Vagina (tissue), 2 donors: ENCODE data around the gene ADPRHL1. TPM values are rescaled to one million over a fixed set of nuclear protein-coding genes. Genes with fewer than 3 reads are reported as not detected.

Experiments used
- DNase-seq, 2 donors: peaks; one replicate each; pipeline ENCODE4 v3.0.0-alpha.2; 2017; ENCODE audit errors: extremely low spot score in 2 of 2
- H3K27ac ChIP-seq: fragments of 200-600 bp; sonication (generic); one replicate; pipeline ENCODE4 v1.5.1; 2019
- H3K27me3 ChIP-seq: fragments of 200-600 bp; sonication (generic); one replicate; pipeline ENCODE4 v1.5.1; 2019
- H3K36me3 ChIP-seq, 2 donors: fragments of 200-600 bp; sonication (generic); one replicate each; pipeline ENCODE4 v1.5.1; 2017 to 2019
- H3K4me1 ChIP-seq: fragments of 200-600 bp; sonication (generic); one replicate; pipeline ENCODE4 v1.5.1; 2019
- H3K4me3 ChIP-seq, 2 donors: fragments of 200-600 bp; sonication (generic); 1 replicate in 1 of 2; 2 replicates in 1 of 2; pipeline ENCODE4 v1.5.1; 2016 to 2019
- H3K9me3 ChIP-seq: fragments of 200-600 bp; sonication (generic); one replicate; pipeline ENCODE4 v1.5.1; 2019
- CTCF ChIP-seq, 3 experiments: fragments of 450-650 bp in 2 of 3; fragments of 200-600 bp in 1 of 3; sonication (generic) in 1 of 3; IDR thresholded peaks; one replicate each; pipeline ENCODE4 v1.5.1; 2017 to 2019; ENCODE audit warnings: antibody characterized with exemption in 3 of 3, mild to moderate bottlenecking in 2 of 3, moderate library complexity in 2 of 3
- POLR2A ChIP-seq, 2 donors: fragments of 450-650 bp; IDR thresholded peaks; one replicate each; pipeline ENCODE4 v1.6.1; 2017; ENCODE audit warnings: antibody characterized with exemption in 2 of 2, mild to moderate bottlenecking in 2 of 2, moderate library complexity in 2 of 2
- POLR2AphosphoS5 ChIP-seq, 2 donors: sonication (generic); formaldehyde crosslinking; IDR thresholded peaks; one replicate each; pipeline ENCODE4 v1.9.0; 2017; ENCODE audit warnings: antibody characterized with exemption in 2 of 2, mild to moderate bottlenecking in 2 of 2, low read depth in 1 of 2; ENCODE audit not compliant: insufficient read depth in 1 of 2
- intact Hi-C: fragments of 100-400 bp; cut with DNase I; formaldehyde crosslinking; loops from one replicate; pipeline ENCODE4 v1.15.1; 2023
- total RNA-seq: library from RNA; depleted of rRNA; stranded (reverse); fragments of >200 nt; gene quantifications from one replicate; pipeline ENCODE4 v1.2.3, GENCODE V29; 2016

ADPRHL1 gene
- total RNA-seq, 1 donor from 2014 or later, result 1.7 TPM

- Histone ChIP-seq H3K4me1 (peaks cover 28% of the 10 kb centered on the region), H3K9me3 (no peaks in the 10 kb centered on the region), H3K27me3 (no peaks in the 10 kb centered on the region), H3K27ac (no peak overlapping the region), H3K36me3 (no peaks in the 10 kb centered on the region), H3K4me3 (no peak overlapping the region)
- TF ChIP-seq POLR2AphosphoS5 (IDR thresholded peaks at IDR 0.05; ENCODE audit: insufficient read depth in 1 of 2, low read depth in 1 of 2) (no peak), POLR2A (IDR thresholded peaks at IDR 0.05) (no peak), CTCF (IDR thresholded peaks at IDR 0.05) (no peak)
- DNase-seq, result peak in 1 of 2 donors; percentile 52
- intact Hi-C loops, result loop anchor here (10.0 kb wide), 1 partner anchor 207 kb away; the partner anchor contains the start of gene PROZ
Measured at GRCh38 chr13:113361406-113361805, 91.9 kb downstream of the ADPRHL1 start.

GRCh38 chr13:113360446-113360845 is 92.8 kb downstream of the ADPRHL1 start:
- H3K27ac ChIP-seq, result no peak overlapping the region
- DNase-seq, result no peak
- no peaks in the 10 kb centered on the region for H3K36me3 ChIP-seq
- H3K27me3 ChIP-seq, result no peaks in the 10 kb centered on the region
- no peaks in the 10 kb centered on the region for H3K9me3 ChIP-seq
- H3K4me1 ChIP-seq, result peaks cover 20% of the 10 kb centered on the region
- TF ChIP-seq POLR2AphosphoS5 (IDR thresholded peaks at IDR 0.05; ENCODE audit: insufficient read depth in 1 of 2, low read depth in 1 of 2) (no peak), CTCF (IDR thresholded peaks at IDR 0.05) (no peak)
- H3K4me3 ChIP-seq, result no peak overlapping the region
- intact Hi-C loops, result loop anchor here (10.0 kb wide), 1 partner anchor 206 kb away; the partner anchor contains the start of gene PROZ

GRCh38 chr13:113359571-113359970 is 93.7 kb downstream of the ADPRHL1 start:
- no peak overlapping the region for H3K4me3 ChIP-seq
- intact Hi-C loops, result no loop called here
- no peaks in the 10 kb centered on the region for H3K27me3 ChIP-seq
- no peak overlapping the region for H3K27ac ChIP-seq
- TF ChIP-seq POLR2AphosphoS5 (IDR thresholded peaks at IDR 0.05; ENCODE audit: insufficient read depth in 1 of 2, low read depth in 1 of 2) (no peak), POLR2A (IDR thresholded peaks at IDR 0.05) (no peak), CTCF (IDR thresholded peaks at IDR 0.05) (no peak)
- peaks cover 0 to 4% of the 10 kb centered on the region in 2 donors for H3K36me3 ChIP-seq
- H3K9me3 ChIP-seq, result no peaks in the 10 kb centered on the region
- H3K4me1 ChIP-seq, result peaks cover 11% of the 10 kb centered on the region
- no peak for DNase-seq

- intact Hi-C loops, result no loop called here
- no peaks in the 10 kb centered on the region for H3K27me3 ChIP-seq
- peaks cover 0 to 4% of the 10 kb centered on the region in 2 donors for H3K36me3 ChIP-seq
- no peak overlapping the region for H3K27ac ChIP-seq
- no peak for DNase-seq
- no peak overlapping the region for H3K4me3 ChIP-seq
- H3K4me1 ChIP-seq, result peaks cover 10% of the 10 kb centered on the region
- TF ChIP-seq POLR2A (IDR thresholded peaks at IDR 0.05) (no peak), POLR2AphosphoS5 (IDR thresholded peaks at IDR 0.05; ENCODE audit: insufficient read depth in 1 of 2, low read depth in 1 of 2) (no peak), CTCF (IDR thresholded peaks at IDR 0.05) (no peak)
- H3K9me3 ChIP-seq, result no peaks in the 10 kb centered on the region
Measured at GRCh38 chr13:113358653-113359190, 94.6 kb downstream of the ADPRHL1 start.

GRCh38 chr13:113357529-113357928 is 95.8 kb downstream of the ADPRHL1 start:
- Histone ChIP-seq H3K27me3 (no peaks in the 10 kb centered on the region), H3K4me3 (no peak overlapping the region), H3K4me1 (peaks cover 3% of the 10 kb centered on the region), H3K36me3 (peaks cover 0 to 4% of the 10 kb centered on the region in 2 donors), H3K27ac (no peak overlapping the region), H3K9me3 (no peaks in the 10 kb centered on the region)
- no peak for DNase-seq
- intact Hi-C loops, result no loop called here
- TF ChIP-seq CTCF (IDR thresholded peaks at IDR 0.05) (no peak), POLR2A (IDR thresholded peaks at IDR 0.05) (no peak), POLR2AphosphoS5 (IDR thresholded peaks at IDR 0.05; ENCODE audit: insufficient read depth in 1 of 2, low read depth in 1 of 2) (no peak)
